WERI-Rb-1 (cell line): Measurements from ENCODE around the gene CCDC83.
"Not testable (repeated sequence)": the region's sequence is repeated elsewhere in the genome, so short reads cannot be mapped to it uniquely, and the experiment has no call there.

Source experiments
- DNase-seq: peaks from one replicate; pipeline ENCODE4 v3.0.0-alpha.2; 2020
- H3K27ac ChIP-seq: fragments of 250-450 bp; sonication (Bioruptor Pico); 2 replicates; pipeline ENCODE4 v1.5.1; 2020; ENCODE audit warnings: mild to moderate bottlenecking, moderate library complexity
- H3K27me3 ChIP-seq: fragments of 250-450 bp; sonication (Bioruptor Pico); 2 replicates; pipeline ENCODE4 v1.5.1; 2021; ENCODE audit warnings: mild to moderate bottlenecking, low read depth, moderate library complexity; ENCODE audit not compliant: insufficient read depth, severe bottlenecking
- H3K36me3 ChIP-seq: fragments of 250-450 bp; sonication (Bioruptor Pico); 2 replicates; pipeline ENCODE4 v1.5.1; 2020; ENCODE audit warnings: mild to moderate bottlenecking, moderate library complexity
- H3K4me3 ChIP-seq: 2 replicates; pipeline ENCODE4 v1.5.1; 2011; ENCODE audit warnings: low read depth, mild to moderate bottlenecking, control low read depth, low read length
- H3K9me3 ChIP-seq: fragments of 250-450 bp; sonication (Bioruptor Pico); 2 replicates; pipeline ENCODE4 v1.5.1; 2021; ENCODE audit warnings: mild to moderate bottlenecking, moderate library complexity; ENCODE audit not compliant: severe bottlenecking
- CTCF ChIP-seq: IDR thresholded peaks from 2 replicates; pipeline ENCODE4 v1.5.1; 2011; ENCODE audit warnings: low read depth, mild to moderate bottlenecking, control low read depth, inconsistent platforms, low read length

The CCDC83 gene

GRCh38 chr11:85843929-85844328, 11.3 kb upstream of the CCDC83 start:
- Histone ChIP-seq H3K27ac (no peak overlapping the region), H3K9me3 (no peaks in the 10 kb centered on the region), H3K4me3 (no peak overlapping the region), H3K36me3 (no peaks in the 10 kb centered on the region), H3K27me3 (no peaks in the 10 kb centered on the region)
- no peak for TF ChIP-seq CTCF
- no peak for DNase-seq

GRCh38 chr11:85844439-85845123, 10.6 kb upstream of the CCDC83 start:
- no peak for TF ChIP-seq CTCF
- H3K36me3 ChIP-seq, result no peaks in the 10 kb centered on the region
- DNase-seq, result no peak
- no peak overlapping the region for H3K4me3 ChIP-seq
- H3K27ac ChIP-seq, result no peak overlapping the region
- no peaks in the 10 kb centered on the region for H3K9me3 ChIP-seq
- H3K27me3 ChIP-seq, result no peaks in the 10 kb centered on the region

- no peak for TF ChIP-seq CTCF
- Histone ChIP-seq H3K9me3 (no peaks in the 10 kb centered on the region), H3K27ac (no peak overlapping the region), H3K36me3 (no peaks in the 10 kb centered on the region), H3K4me3 (no peak overlapping the region), H3K27me3 (no peaks in the 10 kb centered on the region)
- no peak for DNase-seq
Measured at GRCh38 chr11:85845124-85845631, 10.0 kb upstream of the CCDC83 start.

- DNase-seq, result no peak
- H3K27ac ChIP-seq, result no peak overlapping the region
- TF ChIP-seq CTCF, result no peak
- no peak overlapping the region for H3K4me3 ChIP-seq
- H3K27me3 ChIP-seq, result no peaks in the 10 kb centered on the region
- no peaks in the 10 kb centered on the region for H3K36me3 ChIP-seq
- H3K9me3 ChIP-seq, result no peaks in the 10 kb centered on the region
Measured at GRCh38 chr11:85847436-85847835, 7.7 kb upstream of the CCDC83 start.

GRCh38 chr11:85848006-85848405, 7.2 kb upstream of the CCDC83 start:
- DNase-seq, result no peak
- no peak for TF ChIP-seq CTCF

GRCh38 chr11:85848556-85848955, 6.6 kb upstream of the CCDC83 start:
- no peaks in the 10 kb centered on the region for H3K36me3 ChIP-seq
- H3K9me3 ChIP-seq, result peaks cover 3% of the 10 kb centered on the region
- H3K27me3 ChIP-seq, result no peaks in the 10 kb centered on the region
- no peak for DNase-seq
- H3K27ac ChIP-seq, result no peak overlapping the region
- no peak for TF ChIP-seq CTCF
- H3K4me3 ChIP-seq, result no peak overlapping the region

More at GRCh38 chr11:85848006-85848405, 7.2 kb upstream of the CCDC83 start:
- H3K27ac ChIP-seq, result no peak overlapping the region
- H3K4me3 ChIP-seq, result no peak overlapping the region
- peaks cover 2% of the 10 kb centered on the region for H3K9me3 ChIP-seq
- H3K36me3 ChIP-seq, result no peaks in the 10 kb centered on the region
- no peaks in the 10 kb centered on the region for H3K27me3 ChIP-seq

GRCh38 chr11:85852754-85853153, 2.4 kb upstream of the CCDC83 start:
- not testable (repeated sequence) for DNase-seq, H3K27ac ChIP-seq, H3K4me3 ChIP-seq, H3K9me3 ChIP-seq, H3K36me3 ChIP-seq, H3K27me3 ChIP-seq

GRCh38 chr11:85853541-85853940, 1.6 kb upstream of the CCDC83 start:
- not testable (repeated sequence) for H3K36me3 ChIP-seq, H3K27ac ChIP-seq, DNase-seq, H3K4me3 ChIP-seq, H3K27me3 ChIP-seq, H3K9me3 ChIP-seq
